GM21619 (cell line): ENCODE measurements around the gene PARP15.
A peak's percentile ranks its signal among the peaks of the same experiment; 100 is the strongest.
"Not testable (repeated sequence)": the region's sequence is repeated elsewhere in the genome, so short reads cannot be mapped to it uniquely, and the experiment has no call there.

Source experiments
- ATAC-seq: cut with Tn5 transposase; IDR thresholded peaks from one replicate; pipeline ENCODE4 v1.9.1; 2021; ENCODE audit not compliant: unreplicated experiment

The PARP15 gene

GRCh38 chr3:122612696-122613095 is 35.2 kb downstream of the PARP15 start:
- no peak for ATAC-seq

DNA sequence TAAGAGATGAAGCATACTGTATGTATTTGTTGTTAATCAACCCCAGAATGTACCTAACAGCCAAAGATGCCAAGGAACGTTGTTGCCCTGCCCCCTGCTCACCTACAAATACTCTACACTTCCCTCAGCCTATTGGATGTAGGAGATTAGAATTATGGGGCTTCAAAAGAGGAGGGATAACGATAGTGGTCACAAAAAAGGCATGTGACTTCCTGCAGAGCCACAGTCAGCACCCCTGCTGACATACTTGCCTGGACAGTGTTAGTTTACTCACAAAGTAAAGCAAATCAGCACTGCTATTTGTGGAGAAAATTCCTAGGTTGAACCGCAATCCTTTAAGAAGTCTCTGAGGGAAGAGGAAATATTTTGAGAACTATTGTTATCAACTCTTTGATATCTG is 37.9 kb downstream of the PARP15 start:
- no peak for ATAC-seq

DNA sequence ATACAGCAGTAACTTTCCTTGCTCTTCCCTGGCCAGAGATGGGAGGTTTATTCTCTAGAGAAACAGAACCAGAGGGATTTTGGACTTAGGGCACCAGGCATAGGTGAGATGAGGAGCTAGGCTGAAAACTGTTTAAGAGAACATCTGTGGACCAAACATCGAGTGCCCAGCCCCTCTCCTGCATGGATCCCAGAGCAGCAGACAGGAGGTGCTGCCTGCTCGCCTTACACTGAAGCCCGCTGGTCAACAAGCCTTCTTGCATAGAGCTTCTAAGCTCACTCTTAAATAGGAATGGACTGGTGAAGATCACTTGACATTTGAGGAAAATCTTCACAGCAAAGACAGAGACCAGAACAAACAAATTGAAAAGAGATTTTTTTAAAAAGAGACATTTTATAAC is 41.2 kb downstream of the PARP15 start:
- no peak for ATAC-seq

GRCh38 chr3:122619040-122619439 is 41.6 kb downstream of the PARP15 start:
- ATAC-seq, result no peak

DNA sequence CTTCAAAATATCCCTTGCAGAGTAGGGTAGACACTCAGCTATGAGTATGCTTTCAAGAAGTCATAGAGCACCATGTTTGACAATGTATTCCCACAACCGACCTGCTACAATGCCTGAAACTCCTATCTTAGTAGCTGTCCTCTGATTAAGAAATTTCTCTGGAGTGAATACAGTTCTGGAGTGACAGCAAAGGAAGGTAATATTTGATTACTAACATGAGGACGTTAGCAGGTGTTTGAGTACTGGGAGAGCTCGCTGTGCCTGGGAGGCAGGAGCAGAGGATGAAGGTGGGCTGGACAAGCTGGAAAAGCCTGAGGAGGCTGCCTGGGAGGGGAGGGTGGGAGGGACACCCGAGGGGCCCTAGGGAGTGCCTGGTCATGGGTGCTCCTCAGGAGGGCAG is 42.9 kb downstream of the PARP15 start:
- ATAC-seq, result no peak

DNA sequence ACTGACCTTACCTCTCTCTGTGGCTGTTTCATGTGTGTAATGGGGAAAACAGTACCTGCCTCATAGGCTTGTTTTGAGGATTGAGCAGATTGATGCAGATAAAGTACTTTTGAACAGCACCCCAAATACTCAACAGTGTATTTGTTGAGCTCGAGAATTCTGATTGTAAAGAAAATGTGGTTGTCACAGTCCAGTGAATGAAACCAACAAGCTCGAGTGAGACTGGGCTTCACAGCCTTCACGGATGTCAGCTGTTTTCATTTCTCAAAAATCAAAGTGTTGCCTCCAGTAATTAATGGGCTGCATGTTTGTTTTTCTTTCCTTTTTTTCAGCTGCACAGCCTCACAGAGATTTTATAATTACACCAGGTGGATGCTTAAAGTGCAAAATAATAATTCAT is 43.7 kb downstream of the PARP15 start:
- ATAC-seq, result no peak

GRCh38 chr3:122623031-122623829 is 45.8 kb downstream of the PARP15 start:
- ATAC-seq, result no peak

GRCh38 chr3:122626515-122627180 is 49.2 kb downstream of the PARP15 start:
- ATAC-seq, result no peak

- no peak for ATAC-seq
These were observed 49.9 kb downstream of the PARP15 start for GRCh38 chr3:122627301-122627700.

DNA sequence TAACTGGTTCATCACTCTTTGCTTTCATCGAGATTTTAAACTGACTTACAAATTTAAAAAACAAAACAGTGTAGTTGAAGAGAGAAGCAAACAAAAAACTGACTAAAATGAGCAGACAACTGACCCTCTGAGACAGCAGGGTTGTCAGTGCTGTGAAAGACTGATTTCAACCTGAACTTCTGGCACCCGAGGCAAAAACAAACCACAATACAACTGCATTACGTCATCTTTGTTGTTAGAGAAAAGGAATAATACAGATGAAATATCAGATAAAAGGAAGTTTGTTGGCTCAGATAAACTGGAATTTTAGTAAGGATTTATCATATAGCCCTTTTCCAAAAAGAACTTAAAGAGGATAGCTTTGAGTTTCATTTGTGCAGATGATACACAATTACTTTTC is 51.1 kb downstream of the PARP15 start:
- ATAC-seq, result no peak

- ATAC-seq, result no peak
These were observed 52.3 kb downstream of the PARP15 start for GRCh38 chr3:122629763-122630162.

DNA sequence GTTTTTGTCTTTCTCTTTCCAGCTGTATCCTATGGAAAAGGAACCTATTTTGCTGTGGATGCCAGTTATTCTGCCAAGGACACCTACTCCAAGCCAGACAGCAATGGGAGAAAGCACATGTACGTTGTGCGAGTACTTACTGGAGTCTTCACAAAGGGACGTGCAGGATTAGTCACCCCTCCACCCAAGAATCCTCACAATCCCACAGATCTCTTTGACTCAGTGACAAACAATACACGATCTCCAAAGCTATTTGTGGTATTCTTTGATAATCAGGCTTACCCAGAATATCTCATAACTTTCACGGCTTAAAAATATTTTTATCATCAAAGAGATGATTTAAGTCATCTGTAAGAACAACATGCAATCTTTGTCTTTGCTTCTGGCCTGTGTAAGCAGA is 58.3 kb downstream of the PARP15 start:
- no peak for ATAC-seq

DNA sequence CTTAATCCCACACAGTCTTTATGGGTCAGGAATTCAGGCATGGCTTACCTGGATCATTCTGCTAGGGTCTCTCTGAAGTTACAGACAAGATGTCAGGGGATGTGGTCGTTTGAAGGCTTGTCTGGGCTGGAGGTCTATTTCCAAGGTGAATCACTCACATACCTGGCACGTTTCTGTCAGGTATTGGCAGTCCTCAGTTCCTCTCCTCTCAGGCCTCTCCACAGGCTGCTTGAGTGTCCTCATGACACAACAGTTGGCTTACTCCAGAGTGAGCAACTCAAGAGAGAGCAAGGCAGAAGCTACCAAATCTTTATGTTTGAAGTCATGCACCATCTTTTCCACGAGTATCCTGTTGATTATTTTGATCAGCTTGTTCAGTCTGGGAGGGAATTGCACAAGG is 59.2 kb downstream of the PARP15 start:
- no peak for ATAC-seq

- no peak for ATAC-seq
These were observed 63.1 kb downstream of the PARP15 start for GRCh38 chr3:122640437-122640999.

DNA sequence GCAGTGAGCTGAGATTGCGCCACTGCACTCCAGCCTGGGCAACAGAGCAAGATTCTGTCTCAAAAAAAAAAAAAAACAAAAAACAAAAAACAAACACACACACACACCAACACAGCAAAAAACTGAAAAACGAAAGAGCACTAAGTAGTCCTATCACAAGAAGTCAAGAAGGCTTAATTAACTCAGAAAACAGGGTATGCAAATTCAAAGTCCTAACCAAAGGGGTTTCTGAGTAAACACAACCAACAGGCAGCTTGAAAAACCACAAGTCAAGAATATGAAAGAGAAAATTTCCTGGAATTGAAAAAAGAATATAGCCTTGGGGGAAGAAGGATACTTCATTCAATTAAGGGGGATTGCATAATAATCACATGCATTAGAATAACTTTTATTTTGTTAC is 65.5 kb downstream of the PARP15 start:
- peak; percentile 84 for ATAC-seq

GRCh38 chr3:122646146-122646988 is 68.9 kb downstream of the PARP15 start:
- ATAC-seq, result no peak

- not testable (repeated sequence) for ATAC-seq
These were observed 73.9 kb downstream of the PARP15 start for GRCh38 chr3:122651233-122651907.

GRCh38 chr3:122651962-122652361 is 74.5 kb downstream of the PARP15 start:
- ATAC-seq, result not testable (repeated sequence)

- not testable (repeated sequence) for ATAC-seq
These were observed 80.9 kb downstream of the PARP15 start for GRCh38 chr3:122658336-122658735.

DNA sequence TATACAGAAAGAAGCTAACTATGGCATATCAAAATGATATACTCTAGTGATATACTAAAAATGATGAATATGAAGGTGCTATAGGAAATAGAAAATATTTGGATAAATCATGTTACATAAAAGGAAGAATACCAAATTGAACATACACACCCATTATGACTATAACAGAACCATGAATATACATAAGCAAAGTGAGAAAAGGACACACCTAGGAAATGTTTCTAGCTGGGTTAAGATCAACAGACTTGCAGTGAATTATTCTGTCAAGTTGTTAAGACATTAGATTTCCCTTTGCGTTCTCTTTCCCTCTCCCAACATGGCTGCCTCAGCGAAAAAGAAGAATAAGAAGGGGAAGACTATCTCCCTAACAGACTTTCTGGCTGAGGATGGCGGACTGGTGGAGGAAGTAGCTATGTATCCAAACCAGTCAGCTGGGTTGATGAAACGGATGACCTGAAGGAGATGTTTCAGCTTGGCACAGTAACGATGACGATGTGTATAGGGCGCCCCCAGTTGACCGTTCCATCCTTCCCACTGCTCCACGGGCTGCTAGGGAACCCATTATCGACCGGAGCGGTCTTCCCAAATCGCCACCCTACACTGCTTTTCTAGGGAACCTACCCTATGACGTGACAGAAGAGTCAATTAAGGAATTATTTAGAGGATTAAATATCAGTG is 83.0 kb downstream of the PARP15 start:
- ATAC-seq, result no peak
